H1 (cell line): ENCODE data around the gene MBD1. TPM values are rescaled to one million over a fixed set of nuclear protein-coding genes. Genes with fewer than 3 reads are reported as not detected.

Experiments
- CHD7 ChIP-seq: fragments of 300-600 bp; sonication (generic); IDR thresholded peaks from 2 replicates; pipeline ENCODE4 v1.7.1; 2012; ENCODE audit warnings: low read length, moderate library complexity, mild to moderate bottlenecking, inconsistent platforms; ENCODE audit not compliant: insufficient replicate concordance
- E2F6 ChIP-seq: IDR thresholded peaks from 2 replicates; pipeline ENCODE4 v1.6.1; 2012; ENCODE audit warnings: inconsistent platforms
- EP300 ChIP-seq, 2 experiments: IDR thresholded peaks; 1 replicate in 1 of 2; 2 replicates in 1 of 2; pipeline ENCODE4 v1.6.1; 2011 to 2012; ENCODE audit warnings: low read depth in 2 of 2, low read length in 2 of 2, mild to moderate bottlenecking in 2 of 2, borderline replicate concordance in 1 of 2, inconsistent platforms in 1 of 2, moderate library complexity in 1 of 2
- PHF8 ChIP-seq: fragments of 200-600 bp; sonication (generic); conservative IDR thresholded peaks from 2 replicates; pipeline ENCODE4 v1.7.1; 2012; ENCODE audit warnings: low read depth, mild to moderate bottlenecking, inconsistent platforms, low read length, moderate library complexity
- POLR2A ChIP-seq, 2 experiments: IDR thresholded peaks; 1 replicate in 1 of 2; 2 replicates in 1 of 2; pipeline ENCODE4 v1.6.1; 2011; ENCODE audit warnings: low read depth in 2 of 2, low read length in 2 of 2, mild to moderate bottlenecking in 2 of 2; ENCODE audit errors: control extremely low read depth in 1 of 2
- RBBP5 ChIP-seq: IDR thresholded peaks from 2 replicates; pipeline ENCODE4 v1.7.1; 2012; ENCODE audit warnings: low read depth, mild to moderate bottlenecking, inconsistent platforms, low read length, moderate library complexity, borderline replicate concordance
- SIRT6 ChIP-seq: IDR thresholded peaks from one replicate; pipeline ENCODE4 v1.7.1; 2012; ENCODE audit warnings: low read length, inconsistent platforms
- SRF ChIP-seq: IDR thresholded peaks from 2 replicates; pipeline ENCODE4 v1.6.1; 2011; ENCODE audit warnings: mild to moderate bottlenecking, low read depth, low read length, moderate library complexity
- TAF7 ChIP-seq: optimal IDR thresholded peaks from 2 replicates; pipeline ENCODE3; 2011; ENCODE audit warnings: low read depth, mild to moderate bottlenecking, inconsistent platforms, low read length, moderate library complexity, borderline replicate concordance
- ZNF274 ChIP-seq: IDR thresholded peaks from 2 replicates; pipeline ENCODE4 v1.7.0; 2012; ENCODE audit warnings: low read length, borderline replicate concordance; ENCODE audit errors: extremely low read depth
- polyA plus RNA-seq, 7 experiments: library from polyadenylated mRNA; depleted of rRNA in 3 of 7; stranded (reverse) in 5 of 7; unstranded in 2 of 7; fragments of >200 nt in 5 of 7; fragments of 200-250 nt in 2 of 7; gene quantifications; 1 replicate in 5 of 7; 2 replicates in 1 of 7; 4 replicates in 1 of 7; pipeline versions ENCODE4 v1.2.1 to v1.2.3, GENCODE V29; 2011 to 2013; ENCODE audit warnings: missing spikeins in 2 of 7, mixed read lengths in 2 of 7
- total RNA-seq: library from RNA; stranded (reverse); fragmentation: NEBNext Ultra II Directional; extraction: Animal tissue kit (Norgen Biotek cat#: 25700); gene quantifications from 2 replicates; pipeline ENCODE4 v1.2.1, GENCODE V29; 2021

Gene MBD1
- total and polyA plus RNA-seq, 2 of the 8 experiments (the other 6 are each of a cell fraction or from before 2014, with no cell fraction given), result 32.2 to 41.6 TPM

GRCh38 chr18:50299626-50300388, 18.5 kb upstream of the MBD1 start (continued):
- TF ChIP-seq CHD7 (no peak), PHF8 (no peak), E2F6 (no peak), ZNF274 (no peak), EP300 (IDR thresholded peaks at IDR 0.05; ENCODE audit: borderline replicate concordance in 1 of 2, low read depth in 2 of 2, low read length in 2 of 2) (no peak), TAF7 (no peak), SIRT6 (no peak), SRF (no peak), RBBP5 (no peak), POLR2A (IDR thresholded peaks at IDR 0.05; ENCODE audit: control extremely low read depth in 1 of 2, low read depth in 2 of 2, low read length in 2 of 2) (no peak)
